HG03175 (cell line): ENCODE measurements around the gene TNP2.

Source experiments
- ATAC-seq: cut with Tn5 transposase; IDR thresholded peaks from one replicate; pipeline ENCODE4 v1.9.1; 2021; ENCODE audit warnings: mild to moderate bottlenecking, moderate library complexity; ENCODE audit not compliant: unreplicated experiment

The TNP2 gene

GRCh38 chr16:11258553-11259492, 10.3 kb downstream of the TNP2 start:
- ATAC-seq = no peak

DNA sequence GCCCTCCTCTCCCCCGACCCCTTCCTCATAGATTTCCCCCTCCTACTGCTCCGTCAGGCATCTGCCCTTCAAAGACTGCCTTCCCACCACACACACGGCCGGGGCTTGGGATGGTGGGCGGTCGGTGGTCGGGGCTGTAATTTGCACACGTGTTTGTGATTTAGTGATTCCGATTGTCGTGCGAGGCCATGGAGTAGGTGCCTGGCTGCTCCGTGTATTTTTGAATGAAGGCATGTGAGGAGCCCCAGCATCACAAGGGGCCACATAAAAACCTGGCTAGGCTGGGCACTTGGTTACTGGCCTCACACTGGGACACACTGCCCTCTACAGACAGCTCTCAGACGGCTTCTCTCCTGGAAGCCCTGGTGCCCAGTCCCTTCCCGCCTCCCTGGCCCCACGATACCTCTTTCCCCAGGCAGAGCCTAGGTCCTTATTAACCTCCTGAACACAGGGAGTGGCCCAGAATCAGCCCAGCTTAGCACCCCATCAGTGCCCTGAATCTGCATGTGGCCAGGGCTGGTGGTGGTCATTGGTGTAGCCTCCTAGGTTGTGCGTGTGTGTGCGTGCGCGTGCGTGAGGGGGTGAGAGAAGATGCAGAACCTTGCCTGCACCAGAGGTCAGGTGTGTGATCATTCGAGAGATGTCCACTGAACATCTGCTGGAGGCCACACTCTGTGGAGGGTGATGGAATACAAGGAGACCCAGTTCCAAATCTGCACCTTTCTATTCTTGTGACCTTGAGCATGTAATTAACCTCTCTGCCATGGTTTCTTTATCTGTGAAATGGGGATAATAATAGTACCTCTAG, 11.8 kb downstream of the TNP2 start:
- no peak for ATAC-seq

GRCh38 chr16:11256661-11257130, 12.4 kb downstream of the TNP2 start:
- no peak for ATAC-seq

- ATAC-seq = peak; percentile 54
Observed at GRCh38 chr16:11255737-11256660, 13.1 kb downstream of the TNP2 start, which contains the start of gene SOCS1. TSS of gene SOCS1 (minus strand) at chr16:11256204. CDS start at chr16:11255478, 726 bp downstream.

DNA sequence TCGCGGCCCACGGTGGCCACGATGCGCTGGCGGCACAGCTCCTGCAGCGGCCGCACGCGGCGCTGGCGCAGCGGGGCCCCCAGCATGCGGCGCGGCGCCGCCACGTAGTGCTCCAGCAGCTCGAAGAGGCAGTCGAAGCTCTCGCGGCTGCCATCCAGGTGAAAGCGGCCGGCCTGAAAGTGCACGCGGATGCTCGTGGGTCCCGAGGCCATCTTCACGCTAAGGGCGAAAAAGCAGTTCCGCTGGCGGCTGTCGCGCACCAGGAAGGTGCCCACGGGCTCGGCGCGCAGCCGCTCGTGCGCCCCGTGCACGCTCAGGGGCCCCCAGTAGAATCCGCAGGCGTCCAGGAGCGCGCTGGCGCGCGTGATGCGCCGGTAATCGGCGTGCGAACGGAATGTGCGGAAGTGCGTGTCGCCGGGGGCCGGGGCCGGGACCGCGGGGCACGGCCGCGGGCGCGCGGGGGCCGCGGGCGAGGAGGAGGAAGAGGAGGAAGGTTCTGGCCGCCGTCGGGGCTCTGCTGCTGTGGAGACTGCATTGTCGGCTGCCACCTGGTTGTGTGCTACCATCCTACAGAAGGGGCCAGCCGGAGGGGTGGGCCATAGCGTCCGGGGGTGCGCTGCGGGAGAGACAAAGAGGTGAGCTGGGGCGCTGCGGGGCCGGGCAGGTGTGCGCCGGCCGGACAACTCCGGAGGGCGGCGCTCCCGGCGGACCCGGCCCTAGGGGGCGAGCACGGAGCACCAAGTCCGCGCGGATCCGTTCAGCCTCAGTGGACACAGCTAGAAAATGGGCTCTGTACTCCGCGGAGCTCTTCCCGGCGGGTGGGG, 14.0 kb downstream of the TNP2 start:
- peak; percentile 6 for ATAC-seq

GRCh38 chr16:11253995-11254912, 14.9 kb downstream of the TNP2 start:
- ATAC-seq = no peak

- ATAC-seq = no peak
Observed at GRCh38 chr16:11253009-11253994, 15.8 kb downstream of the TNP2 start.

DNA sequence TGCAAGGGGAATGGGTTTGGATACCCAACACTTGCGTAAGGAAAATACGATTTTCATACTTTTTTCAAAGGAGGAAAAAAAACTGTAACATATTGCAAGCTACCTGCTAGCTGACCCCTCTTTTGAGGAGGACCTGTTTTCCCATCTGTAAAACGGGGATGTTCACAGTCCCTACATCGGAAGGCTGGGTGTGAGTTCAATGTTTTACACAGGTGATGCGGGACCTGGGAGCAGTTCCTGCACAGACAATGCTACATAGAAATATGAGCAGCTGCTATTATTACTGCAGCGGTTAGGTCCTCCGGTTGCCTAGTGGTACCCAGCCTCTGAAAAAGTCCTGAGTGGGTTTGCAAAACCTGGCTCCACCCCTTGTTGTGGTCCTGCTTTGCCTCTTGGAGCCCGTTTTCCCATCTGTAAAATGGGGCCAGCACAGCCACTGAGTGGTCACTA, 16.6 kb downstream of the TNP2 start:
- ATAC-seq = no peak

- no peak for ATAC-seq
Observed at GRCh38 chr16:11251525-11252481, 17.3 kb downstream of the TNP2 start.

- ATAC-seq = no peak
Observed at GRCh38 chr16:11250786-11251524, 18.2 kb downstream of the TNP2 start.

GRCh38 chr16:11250091-11250785, 18.9 kb downstream of the TNP2 start:
- no peak for ATAC-seq

GRCh38 chr16:11249233-11250061, 19.7 kb downstream of the TNP2 start:
- ATAC-seq = no peak

GRCh38 chr16:11248133-11248532, 21.0 kb downstream of the TNP2 start:
- no peak for ATAC-seq

- no peak for ATAC-seq
Observed at GRCh38 chr16:11245988-11246387, 23.1 kb downstream of the TNP2 start.
